Measurements from ENCODE around the gene TMEM33. TPM values are rescaled to one million over a fixed set of nuclear protein-coding genes. Genes with fewer than 3 reads are reported as not detected.

TMEM33 gene
- polyA plus RNA-seq, 1 donor from 2014 or later: 26.5 TPM

GRCh38 chr4:41994461-41994985, 59.3 kb downstream of the TMEM33 start:
- Histone ChIP-seq H3K4me3 (ENCODE audit: low read length) (no peak overlapping the region), H3K27ac (ENCODE audit: low read length) (no peak overlapping the region), H4K20me1 (ENCODE audit: insufficient read depth) (no peaks in the 10 kb centered on the region), H3K27me3 (ENCODE audit: insufficient read depth, low read depth, low read length) (no peaks in the 10 kb centered on the region), H3K79me2 (replicated peaks; ENCODE audit: insufficient read depth, low read length) (peaks cover 53% of the 10 kb centered on the region), H3K36me3 (ENCODE audit: insufficient read depth, low read length) (no peaks in the 10 kb centered on the region), H3K4me2 (ENCODE audit: low read length) (no peak overlapping the region), H2AFZ (ENCODE audit: low read depth, low read length) (no peak overlapping the region), H3F3A (ENCODE audit: insufficient read depth, low read length, poor library complexity, severe bottlenecking) (no peaks in the 10 kb centered on the region), H3K9ac (ENCODE audit: low read length) (no peak overlapping the region), H3K9me2 (ENCODE audit: insufficient read depth, low read length) (no peaks in the 10 kb centered on the region), H3K9me3 (ENCODE audit: low read length) (no peaks in the 10 kb centered on the region)
- TF ChIP-seq MXI1 (conservative IDR thresholded peaks at IDR 0.05; ENCODE audit: poor library complexity, severe bottlenecking) (no peak), EP300 (conservative IDR thresholded peaks at IDR 0.05; ENCODE audit: poor library complexity, severe bottlenecking) (no peak), POLR2AphosphoS5 (IDR thresholded peaks at IDR 0.05) (no peak), TAF1 (IDR thresholded peaks at IDR 0.05; ENCODE audit: low read depth) (no peak), SMC3 (conservative IDR thresholded peaks at IDR 0.05; ENCODE audit: poor library complexity) (no peak)
- TF ChIP-seq, protein P1, sequence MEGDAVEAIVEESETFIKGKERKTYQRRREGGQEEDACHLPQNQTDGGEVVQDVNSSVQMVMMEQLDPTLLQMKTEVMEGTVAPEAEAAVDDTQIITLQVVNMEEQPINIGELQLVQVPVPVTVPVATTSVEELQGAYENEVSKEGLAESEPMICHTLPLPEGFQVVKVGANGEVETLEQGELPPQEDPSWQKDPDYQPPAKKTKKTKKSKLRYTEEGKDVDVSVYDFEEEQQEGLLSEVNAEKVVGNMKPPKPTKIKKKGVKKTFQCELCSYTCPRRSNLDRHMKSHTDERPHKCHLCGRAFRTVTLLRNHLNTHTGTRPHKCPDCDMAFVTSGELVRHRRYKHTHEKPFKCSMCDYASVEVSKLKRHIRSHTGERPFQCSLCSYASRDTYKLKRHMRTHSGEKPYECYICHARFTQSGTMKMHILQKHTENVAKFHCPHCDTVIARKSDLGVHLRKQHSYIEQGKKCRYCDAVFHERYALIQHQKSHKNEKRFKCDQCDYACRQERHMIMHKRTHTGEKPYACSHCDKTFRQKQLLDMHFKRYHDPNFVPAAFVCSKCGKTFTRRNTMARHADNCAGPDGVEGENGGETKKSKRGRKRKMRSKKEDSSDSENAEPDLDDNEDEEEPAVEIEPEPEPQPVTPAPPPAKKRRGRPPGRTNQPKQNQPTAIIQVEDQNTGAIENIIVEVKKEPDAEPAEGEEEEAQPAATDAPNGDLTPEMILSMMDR (IDR thresholded peaks at IDR 0.05; ENCODE audit: poor library complexity, severe bottlenecking): no peak

- H3K4me2 ChIP-seq (ENCODE audit: low read length): no peak overlapping the region
- no peak overlapping the region for H3K9ac ChIP-seq (ENCODE audit: low read length)
- no peaks in the 10 kb centered on the region for H4K20me1 ChIP-seq (ENCODE audit: insufficient read depth)
- no peaks in the 10 kb centered on the region for H3K9me2 ChIP-seq (ENCODE audit: insufficient read depth, low read length)
- H3K4me3 ChIP-seq (ENCODE audit: low read length): no peak overlapping the region
- no peak overlapping the region for H3K27ac ChIP-seq (ENCODE audit: low read length)
- H3K9me3 ChIP-seq (ENCODE audit: low read length): no peaks in the 10 kb centered on the region
- no peaks in the 10 kb centered on the region for H3K36me3 ChIP-seq (ENCODE audit: insufficient read depth, low read length)
- H2AFZ ChIP-seq (ENCODE audit: low read depth, low read length): no peak overlapping the region
- no peaks in the 10 kb centered on the region for H3K27me3 ChIP-seq (ENCODE audit: insufficient read depth, low read depth, low read length)
- TF ChIP-seq TAF1 (IDR thresholded peaks at IDR 0.05; ENCODE audit: low read depth): no peak
- TF ChIP-seq, protein P1 (IDR thresholded peaks at IDR 0.05; ENCODE audit: poor library complexity, severe bottlenecking): no peak
- no peak for TF ChIP-seq POLR2AphosphoS5 (IDR thresholded peaks at IDR 0.05)
- no peak for TF ChIP-seq SMC3 (conservative IDR thresholded peaks at IDR 0.05; ENCODE audit: poor library complexity)
- no peak for TF ChIP-seq EZH2 (IDR thresholded peaks at IDR 0.05; ENCODE audit: borderline replicate concordance, insufficient read depth, low read length, poor library complexity, severe bottlenecking)
- TF ChIP-seq MXI1 (conservative IDR thresholded peaks at IDR 0.05; ENCODE audit: poor library complexity, severe bottlenecking): no peak
- TF ChIP-seq RAD21 (conservative IDR thresholded peaks at IDR 0.05): no peak
- TF ChIP-seq, protein P2, sequence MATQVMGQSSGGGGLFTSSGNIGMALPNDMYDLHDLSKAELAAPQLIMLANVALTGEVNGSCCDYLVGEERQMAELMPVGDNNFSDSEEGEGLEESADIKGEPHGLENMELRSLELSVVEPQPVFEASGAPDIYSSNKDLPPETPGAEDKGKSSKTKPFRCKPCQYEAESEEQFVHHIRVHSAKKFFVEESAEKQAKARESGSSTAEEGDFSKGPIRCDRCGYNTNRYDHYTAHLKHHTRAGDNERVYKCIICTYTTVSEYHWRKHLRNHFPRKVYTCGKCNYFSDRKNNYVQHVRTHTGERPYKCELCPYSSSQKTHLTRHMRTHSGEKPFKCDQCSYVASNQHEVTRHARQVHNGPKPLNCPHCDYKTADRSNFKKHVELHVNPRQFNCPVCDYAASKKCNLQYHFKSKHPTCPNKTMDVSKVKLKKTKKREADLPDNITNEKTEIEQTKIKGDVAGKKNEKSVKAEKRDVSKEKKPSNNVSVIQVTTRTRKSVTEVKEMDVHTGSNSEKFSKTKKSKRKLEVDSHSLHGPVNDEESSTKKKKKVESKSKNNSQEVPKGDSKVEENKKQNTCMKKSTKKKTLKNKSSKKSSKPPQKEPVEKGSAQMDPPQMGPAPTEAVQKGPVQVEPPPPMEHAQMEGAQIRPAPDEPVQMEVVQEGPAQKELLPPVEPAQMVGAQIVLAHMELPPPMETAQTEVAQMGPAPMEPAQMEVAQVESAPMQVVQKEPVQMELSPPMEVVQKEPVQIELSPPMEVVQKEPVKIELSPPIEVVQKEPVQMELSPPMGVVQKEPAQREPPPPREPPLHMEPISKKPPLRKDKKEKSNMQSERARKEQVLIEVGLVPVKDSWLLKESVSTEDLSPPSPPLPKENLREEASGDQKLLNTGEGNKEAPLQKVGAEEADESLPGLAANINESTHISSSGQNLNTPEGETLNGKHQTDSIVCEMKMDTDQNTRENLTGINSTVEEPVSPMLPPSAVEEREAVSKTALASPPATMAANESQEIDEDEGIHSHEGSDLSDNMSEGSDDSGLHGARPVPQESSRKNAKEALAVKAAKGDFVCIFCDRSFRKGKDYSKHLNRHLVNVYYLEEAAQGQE (IDR thresholded peaks at IDR 0.05; ENCODE audit: borderline replicate concordance): no peak
- no peak for TF ChIP-seq EP300 (conservative IDR thresholded peaks at IDR 0.05; ENCODE audit: poor library complexity, severe bottlenecking)
- H3K79me2 ChIP-seq (replicated peaks; ENCODE audit: insufficient read depth, low read length): peaks cover 29% of the 10 kb centered on the region
- no peaks in the 10 kb centered on the region for H3F3A ChIP-seq (ENCODE audit: insufficient read depth, low read length, poor library complexity, severe bottlenecking)
Observed at GRCh38 chr4:41998019-41998418, 62.8 kb downstream of the TMEM33 start.
